GM04503 (cell line): Measurements from ENCODE around the gene ZNF14.
"Not testable (repeated sequence)": the region's sequence is repeated elsewhere in the genome, so short reads cannot be mapped to it uniquely, and the experiment has no call there.

Experiments used
- DNase-seq: peaks from one replicate; pipeline ENCODE4 v3.0.0-alpha.2; 2012; ENCODE audit warnings: low read depth

The ZNF14 gene

GRCh38 chr19:19746286-19747213, 13.6 kb upstream of the ZNF14 start:
- DNase-seq = no peak

GRCh38 chr19:19745496-19746285, 12.8 kb upstream of the ZNF14 start:
- DNase-seq = no peak

GRCh38 chr19:19744641-19745040, 11.7 kb upstream of the ZNF14 start:
- no peak for DNase-seq

- DNase-seq = not testable (repeated sequence)
Measured at GRCh38 chr19:19743921-19744320, 11.0 kb upstream of the ZNF14 start.

GRCh38 chr19:19743176-19743575, 10.3 kb upstream of the ZNF14 start:
- no peak for DNase-seq

- DNase-seq = no peak
Measured at GRCh38 chr19:19742773-19743172, 9.9 kb upstream of the ZNF14 start.

- no peak for DNase-seq
Measured at GRCh38 chr19:19741184-19741583, 8.3 kb upstream of the ZNF14 start.

GRCh38 chr19:19740755-19741154, 7.8 kb upstream of the ZNF14 start:
- DNase-seq = no peak

- no peak for DNase-seq
Measured at GRCh38 chr19:19738564-19738963, 5.7 kb upstream of the ZNF14 start.

- DNase-seq = no peak
Measured at GRCh38 chr19:19737559-19738332, 4.8 kb upstream of the ZNF14 start.

- no peak for DNase-seq
Measured at GRCh38 chr19:19721896-19722295, 11.0 kb downstream of the ZNF14 start.

GRCh38 chr19:19719798-19720197, 13.1 kb downstream of the ZNF14 start:
- DNase-seq = no peak

- no peak for DNase-seq
Measured at GRCh38 chr19:19711934-19712828, 20.7 kb downstream of the ZNF14 start.

GRCh38 chr19:19711306-19711933, 21.5 kb downstream of the ZNF14 start:
- no peak for DNase-seq

GRCh38 chr19:19710506-19710905, 22.4 kb downstream of the ZNF14 start:
- DNase-seq = no peak

- no peak for DNase-seq
Measured at GRCh38 chr19:19704836-19705235, 28.1 kb downstream of the ZNF14 start.

GRCh38 chr19:19700493-19700892, 32.4 kb downstream of the ZNF14 start:
- not testable (repeated sequence) for DNase-seq

GRCh38 chr19:19697589-19697988, 35.3 kb downstream of the ZNF14 start:
- no peak for DNase-seq

- DNase-seq = no peak
Measured at GRCh38 chr19:19696386-19696785, 36.5 kb downstream of the ZNF14 start.

- DNase-seq = no peak
Measured at GRCh38 chr19:19691683-19692082, 41.2 kb downstream of the ZNF14 start.

- not testable (repeated sequence) for DNase-seq
Measured at GRCh38 chr19:19689023-19689422, 43.9 kb downstream of the ZNF14 start.
